IMR-90 (cell line): ENCODE data around the gene BDNF.

ENCODE experiments used
- CEBPB ChIP-seq: IDR thresholded peaks from 2 replicates; pipeline ENCODE4 v1.6.1; 2012; ENCODE audit warnings: low read depth, low read length, improper control_type of control experiment
- CHD1 ChIP-seq: IDR thresholded peaks from 2 replicates; pipeline ENCODE4 v1.6.1; 2012; ENCODE audit warnings: low read depth, low read length, improper control_type of control experiment
- FOS ChIP-seq: fragments of 150-350 bp; IDR thresholded peaks from 2 replicates; pipeline ENCODE4 v1.6.1; 2016; ENCODE audit warnings: low read depth, low read length
- MXI1 ChIP-seq: IDR thresholded peaks from 2 replicates; pipeline ENCODE4 v1.6.1; 2012; ENCODE audit warnings: low read depth, mild to moderate bottlenecking, low read length, moderate library complexity, borderline replicate concordance
- NFE2L2 ChIP-seq: fragments of 150-350 bp; IDR thresholded peaks from 2 replicates; pipeline ENCODE4 v1.6.1; 2016; ENCODE audit warnings: low read depth, mild to moderate bottlenecking, low read length
- POLR2A ChIP-seq: IDR thresholded peaks from 2 replicates; pipeline ENCODE4 v1.6.1; 2012; ENCODE audit warnings: mild to moderate bottlenecking, low read depth, low read length
- RAD21 ChIP-seq: IDR thresholded peaks from 2 replicates; pipeline ENCODE4 v1.6.1; 2012; ENCODE audit warnings: low read length, improper control_type of control experiment
- RCOR1 ChIP-seq: IDR thresholded peaks from 2 replicates; pipeline ENCODE4 v1.6.1; 2012; ENCODE audit warnings: mild to moderate bottlenecking, low read length, improper control_type of control experiment; ENCODE audit not compliant: insufficient replicate concordance
- RFX5 ChIP-seq: IDR thresholded peaks from 2 replicates; pipeline ENCODE4 v1.8.0; 2012; ENCODE audit warnings: low read depth, mild to moderate bottlenecking, low read length, moderate library complexity
- SMC3 ChIP-seq: fragments of 150-350 bp; IDR thresholded peaks from 2 replicates; pipeline ENCODE4 v1.6.1; 2016; ENCODE audit warnings: low read depth, mild to moderate bottlenecking, antibody characterized with exemption, low read length, moderate library complexity
- TF ChIP-seq, protein P1 (sequence below): conservative IDR thresholded peaks from 2 replicates; pipeline ENCODE4 v1.5.1; 2012; ENCODE audit warnings: mild to moderate bottlenecking, low read depth, low read length, improper control_type of control experiment
- TF ChIP-seq, protein P2 (sequence below): fragments of 150-350 bp; IDR thresholded peaks from 2 replicates; pipeline ENCODE4 v1.6.1; 2017; ENCODE audit warnings: mild to moderate bottlenecking, antibody characterized with exemption, low read length, low read depth
- TF ChIP-seq, protein P3 (sequence below): fragments of 150-350 bp; IDR thresholded peaks from 2 replicates; pipeline ENCODE4 v1.6.1; 2016; ENCODE audit warnings: low read depth, mild to moderate bottlenecking, low read length, moderate library complexity, borderline replicate concordance

DNA sequence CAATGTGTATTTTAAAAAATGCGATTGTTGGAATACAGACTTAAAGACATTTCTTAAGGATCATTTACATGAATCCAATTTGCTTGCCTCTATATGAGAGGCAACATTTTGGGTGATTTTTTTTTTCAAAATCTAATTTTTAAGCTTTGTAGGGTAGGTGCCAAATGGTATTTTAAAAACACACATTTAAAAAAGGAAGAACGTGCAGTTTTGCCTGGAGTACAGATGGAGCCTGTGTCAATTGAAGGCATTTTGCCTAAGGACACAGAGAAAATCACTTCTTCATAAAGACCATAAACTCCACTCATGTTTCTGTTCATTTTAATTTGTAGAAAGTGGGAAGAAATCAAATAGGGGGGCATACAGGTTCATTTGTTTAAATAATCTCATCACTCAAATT lies 91.3 kb downstream of the BDNF start:
- no peak for TF ChIP-seq POLR2A
- no peak for TF ChIP-seq CEBPB
- TF ChIP-seq, protein P1, sequence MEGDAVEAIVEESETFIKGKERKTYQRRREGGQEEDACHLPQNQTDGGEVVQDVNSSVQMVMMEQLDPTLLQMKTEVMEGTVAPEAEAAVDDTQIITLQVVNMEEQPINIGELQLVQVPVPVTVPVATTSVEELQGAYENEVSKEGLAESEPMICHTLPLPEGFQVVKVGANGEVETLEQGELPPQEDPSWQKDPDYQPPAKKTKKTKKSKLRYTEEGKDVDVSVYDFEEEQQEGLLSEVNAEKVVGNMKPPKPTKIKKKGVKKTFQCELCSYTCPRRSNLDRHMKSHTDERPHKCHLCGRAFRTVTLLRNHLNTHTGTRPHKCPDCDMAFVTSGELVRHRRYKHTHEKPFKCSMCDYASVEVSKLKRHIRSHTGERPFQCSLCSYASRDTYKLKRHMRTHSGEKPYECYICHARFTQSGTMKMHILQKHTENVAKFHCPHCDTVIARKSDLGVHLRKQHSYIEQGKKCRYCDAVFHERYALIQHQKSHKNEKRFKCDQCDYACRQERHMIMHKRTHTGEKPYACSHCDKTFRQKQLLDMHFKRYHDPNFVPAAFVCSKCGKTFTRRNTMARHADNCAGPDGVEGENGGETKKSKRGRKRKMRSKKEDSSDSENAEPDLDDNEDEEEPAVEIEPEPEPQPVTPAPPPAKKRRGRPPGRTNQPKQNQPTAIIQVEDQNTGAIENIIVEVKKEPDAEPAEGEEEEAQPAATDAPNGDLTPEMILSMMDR: no peak
- TF ChIP-seq SMC3: no peak
- TF ChIP-seq FOS: no peak
- no peak for TF ChIP-seq MXI1
- no peak for TF ChIP-seq RCOR1
- no peak for TF ChIP-seq CHD1
- no peak for TF ChIP-seq NFE2L2
- no peak for TF ChIP-seq RFX5
- TF ChIP-seq RAD21: no peak
- TF ChIP-seq, protein P2, sequence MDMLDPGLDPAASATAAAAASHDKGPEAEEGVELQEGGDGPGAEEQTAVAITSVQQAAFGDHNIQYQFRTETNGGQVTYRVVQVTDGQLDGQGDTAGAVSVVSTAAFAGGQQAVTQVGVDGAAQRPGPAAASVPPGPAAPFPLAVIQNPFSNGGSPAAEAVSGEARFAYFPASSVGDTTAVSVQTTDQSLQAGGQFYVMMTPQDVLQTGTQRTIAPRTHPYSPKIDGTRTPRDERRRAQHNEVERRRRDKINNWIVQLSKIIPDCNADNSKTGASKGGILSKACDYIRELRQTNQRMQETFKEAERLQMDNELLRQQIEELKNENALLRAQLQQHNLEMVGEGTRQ: no peak
- TF ChIP-seq, protein P3, sequence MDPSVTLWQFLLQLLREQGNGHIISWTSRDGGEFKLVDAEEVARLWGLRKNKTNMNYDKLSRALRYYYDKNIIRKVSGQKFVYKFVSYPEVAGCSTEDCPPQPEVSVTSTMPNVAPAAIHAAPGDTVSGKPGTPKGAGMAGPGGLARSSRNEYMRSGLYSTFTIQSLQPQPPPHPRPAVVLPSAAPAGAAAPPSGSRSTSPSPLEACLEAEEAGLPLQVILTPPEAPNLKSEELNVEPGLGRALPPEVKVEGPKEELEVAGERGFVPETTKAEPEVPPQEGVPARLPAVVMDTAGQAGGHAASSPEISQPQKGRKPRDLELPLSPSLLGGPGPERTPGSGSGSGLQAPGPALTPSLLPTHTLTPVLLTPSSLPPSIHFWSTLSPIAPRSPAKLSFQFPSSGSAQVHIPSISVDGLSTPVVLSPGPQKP: no peak
